Measurements from ENCODE around the gene GJA3. TPM values are rescaled to one million over a fixed set of nuclear protein-coding genes. Genes with fewer than 3 reads are reported as not detected.

Gene GJA3
- total and polyA plus RNA-seq, 10 of the 15 experiments (the other 5 are each of a cell fraction or from before 2014, with no cell fraction given): 0.03 to 0.11 (median 0.04) TPM; not detected in 5

DNA sequence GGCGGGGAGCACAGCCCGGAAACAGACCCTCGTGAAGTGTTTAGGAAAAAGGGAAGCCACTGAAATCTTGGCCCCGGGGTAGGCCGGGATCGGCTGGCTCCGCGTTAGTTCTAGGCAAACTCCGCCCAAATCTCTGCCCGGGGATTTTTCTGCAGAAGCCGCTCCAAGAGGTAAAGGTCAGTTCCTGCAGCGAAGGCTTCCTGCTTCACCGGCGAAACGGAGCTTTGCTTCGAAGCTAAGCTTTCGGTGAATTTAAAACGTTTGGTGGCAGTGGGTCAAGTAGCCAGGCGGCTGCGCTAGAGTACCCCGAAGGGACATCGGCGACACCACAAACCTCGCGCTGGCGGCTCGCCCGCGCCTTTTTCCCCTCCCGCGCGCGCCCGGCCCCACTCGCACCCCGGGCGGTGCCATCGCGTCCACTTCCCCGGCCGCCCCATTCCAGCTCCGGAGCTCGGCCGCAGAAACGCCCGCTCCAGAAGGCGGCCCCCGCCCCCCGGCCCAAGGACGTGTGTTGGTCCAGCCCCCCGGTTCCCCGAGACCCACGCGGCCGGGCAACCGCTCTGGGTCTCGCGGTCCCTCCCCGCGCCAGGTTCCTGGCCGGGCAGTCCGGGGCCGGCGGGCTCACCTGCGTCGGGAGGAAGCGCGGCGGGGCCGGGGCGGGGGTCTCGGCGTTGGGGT lies 31.4 kb upstream of the GJA3 start:
- Histone ChIP-seq H2AFZ (ENCODE audit: control insufficient read depth, low read depth, low read length) (peak overlapping the region; percentile 59), H3K27ac (ENCODE audit: control insufficient read depth, insufficient read depth) (no peak overlapping the region), H3K9ac (ENCODE audit: control insufficient read depth, insufficient read depth, low read length) (no peak overlapping the region), H3K4me3 (peak overlapping the region; percentile 37; the same call in 1 of the 2 replicates), H3K4me2 (ENCODE audit: control insufficient read depth, insufficient read depth) (peak overlapping the region; percentile 91), H3K27me3 (replicated peaks in 1 of 2; ENCODE audit: control insufficient read depth in 2 of 2, insufficient read depth in 2 of 2, low read length in 1 of 2) (peaks cover 7 to 25% of the 10 kb centered on the region in 2 experiments; a peak in 3 of 4 replicates), H3K4me1 (ENCODE audit: control insufficient read depth, insufficient read depth, low read length) (peaks cover 12% of the 10 kb centered on the region), H3K36me3 (ENCODE audit: control insufficient read depth in 2 of 2, insufficient read depth in 2 of 2, low read length in 1 of 2) (no peaks in the 10 kb centered on the region), H3K79me2 (ENCODE audit: control insufficient read depth, insufficient read depth, low read length) (no peaks in the 10 kb centered on the region), H3K9me3 (replicated peaks; ENCODE audit: control insufficient read depth, insufficient read depth, low read length) (no peaks in the 10 kb centered on the region), H4K20me1 (ENCODE audit: control insufficient read depth, insufficient read depth) (no peaks in the 10 kb centered on the region)
- FAIRE-seq: no peak
- POLR2A ChIA-PET: no interaction called here
- BruUV-seq (replicated peaks): no TSS peak
- SMC1A ChIA-PET (ENCODE audit: uncharacterized antibody, unreplicated experiment): no interaction called here
- RAD21 ChIA-PET (ENCODE audit: unreplicated experiment): no interaction called here
- WGBS (ENCODE audit: insufficient coverage, insufficient replicate concordance, low lambda C conversion rate, missing lambda C conversion rate): 3% methylated on average over 28 of the region's 73 CpGs
- in situ Hi-C loops (cut with MboI): loop anchor here (25.0 kb wide), 1 partner anchor 645 kb away; no protein-coding TSS in a partner anchor
- no peak; the same call in 2 of the 3 replicates for ATAC-seq
- CTCF ChIA-PET: interaction anchor here (0.6 kb wide), 1 partner anchor 9 kb away, joined by 3 read pairs; no protein-coding TSS in a partner anchor
- intact Hi-C loops (cut with micrococcal nuclease; ENCODE audit: unreplicated experiment): loop anchor here (5.0 kb wide), 1 partner anchor 220 kb away; no protein-coding TSS in a partner anchor
- no peak for DNase-seq (ENCODE audit: low read depth, low spot score)
- TF ChIP-seq SUZ12 (IDR thresholded peaks at IDR 0.05; ENCODE audit: unreplicated experiment) (peak; percentile 94), TARDBP (IDR thresholded peaks at IDR 0.05; ENCODE audit: borderline replicate concordance) (no peak), IKZF2 (IDR thresholded peaks at IDR 0.05) (no peak), TCF3 (IDR thresholded peaks at IDR 0.05; ENCODE audit: borderline replicate concordance, insufficient read depth, low read depth, low read length) (no peak), EP300 (IDR thresholded peaks at IDR 0.05; ENCODE audit: borderline replicate concordance in 1 of 2, control insufficient read depth in 1 of 2, low read depth in 2 of 2, low read length in 2 of 2) (no peak), TCF12 (IDR thresholded peaks at IDR 0.05; ENCODE audit: low read depth, low read length) (no peak), GATAD2B (conservative IDR thresholded peaks at IDR 0.05; ENCODE audit: low read depth) (no peak), STAT1 (conservative IDR thresholded peaks at IDR 0.05) (no peak), MYB (IDR thresholded peaks at IDR 0.05; ENCODE audit: borderline replicate concordance, low read depth, low read length) (no peak), IRF4 (IDR thresholded peaks at IDR 0.05; ENCODE audit: low read depth, low read length) (no peak), RAD21 (IDR thresholded peaks at IDR 0.05; ENCODE audit: insufficient read depth, low read depth, low read length) (peak; percentile 31; the same call in 1 of the 2 replicates), CTCF (IDR thresholded peaks at IDR 0.05 in 2 of 3, conservative IDR thresholded peaks at IDR 0.05 in 1 of 3; ENCODE audit: control insufficient read depth in 2 of 3, extremely low read depth in 1 of 3, insufficient read depth in 1 of 3, low read depth in 3 of 3, low read length in 3 of 3) (0 out of 6 replicates have a peak, but pooled peaks of 1 of the 3 experiments have one; percentile 2), MTA2 (IDR thresholded peaks at IDR 0.05; ENCODE audit: low read depth) (no peak), NFXL1 (IDR thresholded peaks at IDR 0.05; ENCODE audit: borderline replicate concordance) (no peak), KLF5 (IDR thresholded peaks at IDR 0.05; ENCODE audit: partially characterized antibody) (no peak)

Data from GM12878 (cell line).